ENCODE measurements around the gene ANO1. TPM values are rescaled to one million over a fixed set of nuclear protein-coding genes. Genes with fewer than 3 reads are reported as not detected.

The ANO1 gene
- total RNA-seq, 2 experiments from 2014 or later, result not detected

DNA sequence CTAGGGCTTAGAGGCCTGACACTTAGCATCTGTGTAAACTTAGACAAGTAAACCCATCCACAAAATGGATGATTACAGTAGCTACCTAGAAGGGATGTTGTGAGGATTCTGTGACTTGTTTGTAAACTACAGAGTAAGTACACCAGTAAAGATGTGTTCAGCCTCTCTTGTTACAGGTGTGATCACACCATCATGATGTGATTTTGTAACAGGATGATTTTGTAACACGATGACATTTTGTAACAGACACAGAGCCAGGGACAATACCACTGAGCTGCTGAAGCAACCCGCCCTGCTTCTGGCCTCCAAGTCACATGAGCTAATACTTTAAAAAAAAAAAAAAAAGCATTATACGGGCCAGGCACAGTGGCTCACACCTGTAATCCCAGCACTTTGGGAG is 142.0 kb downstream of the ANO1 start:
- H3K4me1 Mint-ChIP-seq (ENCODE audit: low read depth), result no peaks in the 10 kb centered on the region
- CTCF ChIA-PET, result interaction anchor here (1.1 kb wide), 1 partner anchor 45 kb away, joined by 4 read pairs; no protein-coding TSS in a partner anchor
- no peak for ATAC-seq (ENCODE audit: poor library complexity)

GRCh38 chr11:70220920-70221319 is 142.8 kb downstream of the ANO1 start:
- Histone ChIP-seq H3K27me3 (ENCODE audit: control insufficient read depth in 1 of 2, insufficient read depth in 2 of 2, low read length in 2 of 2) (no peaks in the 10 kb centered on the region), H3K4me1 (ENCODE audit: insufficient read depth, low read length) (no peaks in the 10 kb centered on the region), H3K4me3 (ENCODE audit: low read length) (no peak overlapping the region), H3K36me3 (ENCODE audit: insufficient read depth, low read length) (no peaks in the 10 kb centered on the region), H3K27ac (ENCODE audit: low read depth in 1 of 2, low read length in 2 of 2) (no peak overlapping the region), H3K9me3 (ENCODE audit: control insufficient read depth in 1 of 2, insufficient read depth in 1 of 2, low read length in 2 of 2) (no peaks in the 10 kb centered on the region)
- intact Hi-C loops (cut with DNase I, micrococcal nuclease), result no loop called here
- DNase-seq (no peak), ATAC-seq (ENCODE audit: poor library complexity) (no peak)
- H3K27ac Mint-ChIP-seq, result no peak overlapping the region
- TF ChIP-seq CTCF (IDR thresholded peaks at IDR 0.05), result no peak
- peaks cover 15% of the 10 kb centered on the region for H3K27me3 Mint-ChIP-seq
- H3K4me3 Mint-ChIP-seq, result no peak overlapping the region
- no peaks in the 10 kb centered on the region for H3K9me3 Mint-ChIP-seq
- H3K36me3 Mint-ChIP-seq (ENCODE audit: low read depth), result no peaks in the 10 kb centered on the region
- H3K4me1 Mint-ChIP-seq (ENCODE audit: low read depth), result no peaks in the 10 kb centered on the region
- ChIA-PET CTCF (interaction anchor here (1.1 kb wide), 1 partner anchor 45 kb away, joined by 4 read pairs; no protein-coding TSS in a partner anchor), POLR2A (no interaction called here)

More for the DNA sequence above, 142.0 kb downstream of the ANO1 start:
- no peak for TF ChIP-seq CTCF (IDR thresholded peaks at IDR 0.05)
- H3K4me3 ChIP-seq (ENCODE audit: low read length), result no peak overlapping the region
- Mint-ChIP-seq H3K27me3 (peaks cover 15% of the 10 kb centered on the region), H3K27ac (no peak overlapping the region), H3K36me3 (ENCODE audit: low read depth) (no peaks in the 10 kb centered on the region), H3K4me3 (no peak overlapping the region), H3K9me3 (no peaks in the 10 kb centered on the region)
- intact Hi-C loops (cut with DNase I, micrococcal nuclease), result no loop called here
- no peaks in the 10 kb centered on the region for H3K36me3 ChIP-seq (ENCODE audit: insufficient read depth, low read length)
- no peaks in the 10 kb centered on the region for H3K27me3 ChIP-seq (ENCODE audit: control insufficient read depth in 1 of 2, insufficient read depth in 2 of 2, low read length in 2 of 2)
- H3K27ac ChIP-seq (ENCODE audit: low read depth in 1 of 2, low read length in 2 of 2), result no peak overlapping the region
- H3K4me1 ChIP-seq (ENCODE audit: insufficient read depth, low read length), result no peaks in the 10 kb centered on the region
- DNase-seq, result no peak
- POLR2A ChIA-PET, result no interaction called here
- H3K9me3 ChIP-seq (ENCODE audit: control insufficient read depth in 1 of 2, insufficient read depth in 1 of 2, low read length in 2 of 2), result no peaks in the 10 kb centered on the region

- H3K27me3 ChIP-seq (ENCODE audit: control insufficient read depth in 1 of 2, insufficient read depth in 2 of 2, low read length in 2 of 2), result no peaks in the 10 kb centered on the region
- ChIA-PET POLR2A (no interaction called here), CTCF (interaction anchor here (0.5 kb wide), 1 partner anchor 1387 kb away, joined by 3 read pairs; no protein-coding TSS in a partner anchor)
- TF ChIP-seq CTCF (IDR thresholded peaks at IDR 0.05), result no peak
- no peak overlapping the region for H3K27ac ChIP-seq (ENCODE audit: low read depth in 1 of 2, low read length in 2 of 2)
- Mint-ChIP-seq H3K4me1 (ENCODE audit: low read depth) (no peaks in the 10 kb centered on the region), H3K27ac (no peak overlapping the region), H3K27me3 (no peaks in the 10 kb centered on the region), H3K9me3 (no peaks in the 10 kb centered on the region), H3K4me3 (no peak overlapping the region), H3K36me3 (ENCODE audit: low read depth) (no peaks in the 10 kb centered on the region)
- intact Hi-C loops (cut with DNase I, micrococcal nuclease), result no loop called here
- ATAC-seq (ENCODE audit: poor library complexity), result no peak
- H3K36me3 ChIP-seq (ENCODE audit: insufficient read depth, low read length), result no peaks in the 10 kb centered on the region
- H3K9me3 ChIP-seq (ENCODE audit: control insufficient read depth in 1 of 2, insufficient read depth in 1 of 2, low read length in 2 of 2), result no peaks in the 10 kb centered on the region
- H3K4me3 ChIP-seq (ENCODE audit: low read length), result no peak overlapping the region
- no peaks in the 10 kb centered on the region for H3K4me1 ChIP-seq (ENCODE audit: insufficient read depth, low read length)
- no peak for DNase-seq
These were observed 147.6 kb downstream of the ANO1 start for GRCh38 chr11:70225681-70226177.

Measured in CD4-positive, alpha-beta T cell (primary cell).